ENCODE results near the gene F2. TPM values are rescaled to one million over a fixed set of nuclear protein-coding genes. Genes with fewer than 3 reads are reported as not detected.
"Not testable (repeated sequence)": the region's sequence is repeated elsewhere in the genome, so short reads cannot be mapped to it uniquely, and the experiment has no call there.

F2 gene
- not detected in 2 replicates for total RNA-seq (2014; rRNA removed; shearing (Covaris generic))

DNA sequence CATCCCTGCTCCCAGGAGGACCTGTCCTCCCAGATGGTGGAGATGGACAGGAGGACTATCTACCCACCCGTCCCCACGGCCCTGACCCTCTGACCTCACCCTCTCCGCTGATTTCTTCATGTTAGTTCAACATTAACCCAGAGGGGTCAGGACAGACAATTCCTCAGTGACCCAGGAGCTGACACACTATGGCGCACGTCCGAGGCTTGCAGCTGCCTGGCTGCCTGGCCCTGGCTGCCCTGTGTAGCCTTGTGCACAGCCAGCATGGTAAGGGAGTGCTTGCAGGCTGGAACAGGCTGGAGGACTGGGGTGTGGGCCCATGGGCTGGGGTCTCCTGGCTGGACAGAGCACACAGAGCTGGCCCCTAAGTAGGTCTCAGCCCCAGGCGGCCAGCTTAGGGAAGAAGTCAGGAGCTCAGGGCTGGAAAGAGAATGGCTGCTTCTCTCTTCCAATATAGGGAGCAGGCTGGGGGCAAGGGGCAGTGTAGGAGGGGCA, at the start of gene F2:
Gene F2, plus strand, starts transcription at position 166 of the 495 bp plus-strand sequence. Its CDS starts 23 bp downstream, at position 189.
- H3K27me3 ChIP-seq (replicated peaks), result no peaks in the 10 kb centered on the region
- DNase-seq (ENCODE audit: low read depth in 1 of 2, low spot score in 2 of 2), result no peak
- no peaks in the 10 kb centered on the region for H3K9me3 ChIP-seq (replicated peaks)
- H3K36me3 ChIP-seq, result no peaks in the 10 kb centered on the region
- no peak within 1 kb of the TSS for H3K4me3 ChIP-seq
- peaks cover 16% of the 10 kb centered on the region for H3K4me1 ChIP-seq (replicated peaks)
- H3K27ac ChIP-seq, result no peak within 1 kb of the TSS

DNA sequence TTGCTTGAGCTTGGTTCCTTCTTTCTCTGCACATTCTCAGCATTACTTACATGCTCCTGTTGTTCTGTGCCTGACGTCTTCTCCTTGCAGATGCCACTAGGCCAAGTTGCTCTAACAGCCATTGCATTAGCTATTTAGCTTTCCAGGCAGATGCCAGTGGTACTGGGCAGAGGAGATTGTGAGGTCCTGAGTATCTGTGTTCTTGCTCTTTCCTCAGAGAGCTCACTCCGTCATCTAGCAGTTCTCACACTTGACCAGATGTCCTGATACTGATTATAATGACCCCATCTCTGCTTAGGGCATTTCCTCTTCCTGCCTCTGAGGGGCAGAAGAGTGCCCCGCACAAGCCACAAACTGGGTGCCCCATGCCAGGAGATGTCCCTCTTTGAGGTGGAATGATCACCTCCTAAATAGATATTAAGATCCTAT, 49.3 kb upstream of the F2 start:
- Histone ChIP-seq H3K36me3 (peaks cover 53% of the 10 kb centered on the region), H3K27me3 (replicated peaks) (no peaks in the 10 kb centered on the region), H3K4me1 (replicated peaks) (no peaks in the 10 kb centered on the region), H3K27ac (no peak overlapping the region), H3K9me3 (replicated peaks) (no peaks in the 10 kb centered on the region), H3K4me3 (no peak overlapping the region)
- no peak for DNase-seq (ENCODE audit: low read depth in 1 of 2, low spot score in 2 of 2)

DNA sequence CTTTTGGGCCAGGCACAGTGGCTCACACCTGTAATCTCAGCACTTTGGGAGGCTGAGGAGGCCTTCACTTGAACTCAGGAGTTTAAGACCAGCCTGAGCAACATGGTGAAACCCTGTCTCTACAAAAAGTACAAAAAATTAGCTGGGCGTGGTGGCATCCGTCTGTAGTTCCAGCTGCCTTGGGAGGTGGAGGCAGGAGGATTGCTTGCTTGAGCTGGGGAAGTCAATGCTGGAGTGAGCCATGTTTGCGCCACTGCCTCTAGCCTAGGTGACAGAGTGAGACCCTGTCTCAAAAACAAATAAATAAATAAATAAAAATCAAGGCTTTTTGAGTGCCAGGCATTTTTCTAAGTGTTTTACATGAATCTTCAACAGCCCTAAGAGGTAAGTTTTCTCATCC, 48.5 kb upstream of the F2 start:
- not testable (repeated sequence) for DNase-seq (ENCODE audit: low read depth in 1 of 2, low spot score in 2 of 2); H3K9me3 ChIP-seq (replicated peaks); H3K4me3 ChIP-seq; H3K27me3 ChIP-seq (replicated peaks); H3K27ac ChIP-seq; H3K4me1 ChIP-seq (replicated peaks)
- peaks cover 48% of the 10 kb centered on the region for H3K36me3 ChIP-seq

DNA sequence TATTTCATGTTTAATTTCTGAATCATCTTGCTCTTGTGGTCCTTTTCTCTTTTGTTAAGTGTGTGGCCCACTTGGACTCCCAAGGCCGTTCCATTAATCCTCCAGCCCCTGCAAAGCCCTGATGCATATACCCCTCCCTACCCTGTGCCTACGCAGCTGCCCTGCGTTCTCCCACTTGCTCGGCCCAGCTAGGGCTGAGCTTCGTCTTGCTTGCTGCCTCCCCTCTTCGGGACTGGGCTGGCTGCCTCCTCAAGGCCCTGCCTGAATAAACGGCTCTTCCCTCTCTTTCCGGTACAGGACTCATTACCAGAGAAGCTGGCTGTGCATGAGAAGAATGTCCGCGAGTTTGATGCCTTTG, 47.1 kb upstream of the F2 start:
- H3K9me3 ChIP-seq (replicated peaks), result no peaks in the 10 kb centered on the region
- peaks cover 55% of the 10 kb centered on the region for H3K36me3 ChIP-seq
- no peaks in the 10 kb centered on the region for H3K27me3 ChIP-seq (replicated peaks)
- no peak for DNase-seq (ENCODE audit: low read depth in 1 of 2, low spot score in 2 of 2)
- H3K27ac ChIP-seq, result no peak overlapping the region
- no peak overlapping the region for H3K4me3 ChIP-seq
- H3K4me1 ChIP-seq (replicated peaks), result no peaks in the 10 kb centered on the region

DNA sequence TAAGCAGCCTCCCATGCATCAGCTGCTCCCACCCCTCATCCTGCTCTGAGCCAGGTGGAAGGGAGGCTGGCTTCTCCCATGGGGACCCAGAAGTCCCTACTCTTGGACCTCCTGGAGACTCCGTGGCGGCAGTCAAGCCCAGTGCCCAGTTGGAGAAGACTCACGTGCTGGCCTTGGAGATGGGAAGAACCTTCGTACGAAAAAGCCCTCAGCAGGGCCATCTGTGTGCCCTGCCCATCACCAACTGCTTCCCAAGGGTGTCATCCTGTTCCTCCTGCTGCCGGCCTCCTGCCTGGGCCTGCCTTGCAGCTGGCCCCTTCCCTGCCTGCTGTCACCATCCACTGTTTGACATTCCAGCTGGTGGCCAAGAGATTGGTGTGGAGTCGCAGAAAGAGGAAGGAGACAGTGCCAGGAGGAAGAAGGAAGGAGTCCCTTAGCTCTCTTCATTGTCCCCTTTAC, 46.6 kb upstream of the F2 start:
- Histone ChIP-seq H3K27me3 (replicated peaks) (no peaks in the 10 kb centered on the region), H3K27ac (no peak overlapping the region), H3K4me3 (no peak overlapping the region), H3K4me1 (replicated peaks) (no peaks in the 10 kb centered on the region), H3K36me3 (peaks cover 56% of the 10 kb centered on the region), H3K9me3 (replicated peaks) (no peaks in the 10 kb centered on the region)
- DNase-seq (ENCODE audit: low read depth in 1 of 2, low spot score in 2 of 2), result no peak

DNA sequence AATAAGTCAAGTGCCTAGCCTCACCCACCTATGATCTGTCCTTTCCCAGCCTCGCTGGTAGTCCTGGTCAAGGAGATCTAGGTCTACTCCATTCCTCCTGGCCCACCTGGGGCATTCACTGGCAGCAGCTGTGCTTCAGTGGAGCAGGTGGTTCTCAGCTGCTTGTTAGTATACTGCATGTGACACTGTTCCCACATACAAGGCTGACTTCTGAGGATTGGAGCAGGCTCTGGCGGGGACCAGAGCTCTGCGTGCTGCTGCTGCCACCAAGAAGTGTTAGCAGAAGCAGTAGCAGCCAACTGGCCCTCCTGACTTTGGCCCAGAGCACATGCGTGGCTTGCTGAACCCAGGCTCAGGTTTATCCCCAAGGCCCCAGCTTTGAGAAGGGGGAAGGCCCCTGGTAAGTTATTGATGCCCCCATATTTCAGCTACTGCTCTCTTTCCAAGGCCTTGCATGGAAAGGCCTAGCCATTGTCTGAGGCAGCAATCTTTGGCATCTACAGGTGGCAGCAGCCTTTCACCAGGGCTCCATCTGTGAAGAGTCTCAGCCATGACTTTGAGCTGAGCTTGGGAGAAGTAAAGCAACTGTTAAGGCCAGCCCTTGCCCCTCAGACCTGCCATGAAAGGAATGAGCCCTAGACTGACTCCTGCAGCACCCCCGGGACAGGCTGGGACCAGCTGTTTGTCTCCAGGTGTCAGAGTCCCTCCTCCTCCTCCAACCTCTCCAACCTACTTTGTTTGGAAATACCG, 45.1 kb upstream of the F2 start:
- no peaks in the 10 kb centered on the region for H3K9me3 ChIP-seq (replicated peaks)
- H3K4me1 ChIP-seq (replicated peaks), result no peaks in the 10 kb centered on the region
- H3K4me3 ChIP-seq, result no peak overlapping the region
- H3K36me3 ChIP-seq, result peaks cover 57% of the 10 kb centered on the region
- H3K27ac ChIP-seq, result no peak overlapping the region
- no peak for DNase-seq (ENCODE audit: low read depth in 1 of 2, low spot score in 2 of 2)
- H3K27me3 ChIP-seq (replicated peaks), result no peaks in the 10 kb centered on the region

DNA sequence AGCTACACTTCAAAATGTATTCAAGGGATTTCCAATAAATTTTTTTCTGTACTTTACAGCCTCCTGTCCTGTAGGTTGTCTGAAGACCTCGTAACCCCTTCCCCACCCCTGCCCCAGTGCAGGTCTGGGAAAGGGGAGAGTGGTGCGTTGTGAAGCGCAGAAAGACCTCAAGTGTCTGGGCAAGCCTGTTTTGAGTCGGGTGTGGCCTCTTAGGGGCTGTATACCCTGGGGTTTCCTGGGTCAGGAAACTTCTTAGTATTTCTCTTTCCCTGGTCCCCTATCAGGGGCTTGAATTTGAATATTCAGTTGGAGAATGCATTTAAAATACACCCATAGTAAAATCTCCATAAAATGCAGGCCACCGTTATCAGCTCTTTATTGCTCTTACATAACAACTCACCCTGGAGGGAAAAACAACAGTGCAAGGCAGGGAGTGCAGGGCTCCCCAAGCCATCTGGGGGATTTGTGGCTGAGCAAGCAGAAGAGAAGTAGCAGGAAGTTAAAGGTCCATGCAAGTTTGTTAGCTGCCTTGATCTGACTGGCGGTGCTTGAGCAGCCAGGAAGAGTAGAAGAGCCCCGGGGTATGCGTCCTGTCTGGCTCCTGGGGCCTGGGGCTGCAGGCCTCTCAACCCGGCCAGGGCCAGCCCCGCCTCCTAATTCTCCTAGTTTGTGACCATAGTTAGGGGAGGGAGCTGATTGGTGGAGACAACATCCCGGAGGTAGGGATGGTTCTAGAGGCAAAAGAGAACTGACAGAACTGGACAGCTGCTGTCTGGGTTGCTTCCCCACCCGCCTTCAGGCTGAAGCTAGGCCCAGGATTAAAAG, 44.3 kb upstream of the F2 start:
- Histone ChIP-seq H3K27ac (no peak overlapping the region), H3K4me1 (replicated peaks) (no peaks in the 10 kb centered on the region), H3K9me3 (replicated peaks) (no peaks in the 10 kb centered on the region), H3K27me3 (replicated peaks) (no peaks in the 10 kb centered on the region), H3K4me3 (no peak overlapping the region), H3K36me3 (peaks cover 57% of the 10 kb centered on the region)
- no peak for DNase-seq (ENCODE audit: low read depth in 1 of 2, low spot score in 2 of 2)

DNA sequence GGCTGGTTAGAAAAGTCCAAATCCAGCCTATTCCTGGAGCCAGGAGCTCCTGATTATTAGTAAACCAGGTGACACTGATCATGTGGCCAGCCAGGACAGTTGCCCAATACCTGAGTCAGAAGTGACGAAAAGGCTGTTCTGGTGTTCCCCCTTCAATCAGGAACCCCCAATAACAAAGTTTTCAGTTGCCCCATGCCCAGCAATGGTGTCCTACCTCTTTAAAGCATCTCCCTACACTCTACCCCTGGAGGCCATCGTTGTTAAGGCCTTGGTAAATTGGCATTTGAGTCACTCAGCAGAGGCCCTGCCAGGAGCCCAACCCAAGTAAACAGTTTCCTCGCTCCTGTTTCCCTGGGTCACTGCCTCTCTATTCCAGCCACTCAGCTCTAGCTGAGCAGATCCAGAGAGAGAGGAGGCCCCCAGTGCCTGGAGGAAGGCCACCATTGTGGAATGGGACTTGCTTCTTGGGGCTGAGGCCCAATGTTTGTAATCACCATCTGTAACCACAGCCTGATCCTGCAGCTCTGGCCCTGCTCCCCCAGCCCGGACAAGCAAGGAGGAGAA, 43.6 kb upstream of the F2 start:
- H3K36me3 ChIP-seq, result peaks cover 57% of the 10 kb centered on the region

DNA sequence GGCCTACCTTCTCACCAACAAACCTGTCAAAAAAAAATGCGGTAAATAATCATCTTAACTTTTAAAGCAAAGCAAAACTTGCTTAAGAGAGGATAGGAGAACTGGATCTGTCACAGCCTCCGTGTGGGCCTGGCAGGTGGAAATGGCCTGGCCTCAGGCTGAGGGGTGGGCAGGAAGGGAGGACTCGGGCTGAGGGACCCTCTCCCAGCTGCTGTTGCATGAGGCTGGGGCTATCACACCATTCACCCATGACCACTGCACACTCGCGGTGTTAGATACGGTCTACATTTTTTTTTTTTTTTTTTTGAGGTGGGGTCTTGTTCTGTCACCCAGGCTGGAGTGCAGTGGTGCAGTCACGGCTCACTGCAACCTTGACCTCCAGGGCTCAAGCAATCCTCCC, 43.1 kb upstream of the F2 start:
- H3K4me1 ChIP-seq (replicated peaks), result no peaks in the 10 kb centered on the region
- H3K27me3 ChIP-seq (replicated peaks), result no peaks in the 10 kb centered on the region
- no peak overlapping the region for H3K4me3 ChIP-seq
- no peak overlapping the region for H3K27ac ChIP-seq
- H3K9me3 ChIP-seq (replicated peaks), result no peaks in the 10 kb centered on the region
- DNase-seq (ENCODE audit: low read depth in 1 of 2, low spot score in 2 of 2), result no peak
- H3K36me3 ChIP-seq, result peaks cover 55% of the 10 kb centered on the region

More for the DNA sequence above, 43.6 kb upstream of the F2 start:
- Histone ChIP-seq H3K4me3 (no peak overlapping the region), H3K27ac (no peak overlapping the region), H3K27me3 (replicated peaks) (no peaks in the 10 kb centered on the region), H3K4me1 (replicated peaks) (no peaks in the 10 kb centered on the region), H3K9me3 (replicated peaks) (no peaks in the 10 kb centered on the region)
- DNase-seq (ENCODE audit: low read depth in 1 of 2, low spot score in 2 of 2), result no peak

DNA sequence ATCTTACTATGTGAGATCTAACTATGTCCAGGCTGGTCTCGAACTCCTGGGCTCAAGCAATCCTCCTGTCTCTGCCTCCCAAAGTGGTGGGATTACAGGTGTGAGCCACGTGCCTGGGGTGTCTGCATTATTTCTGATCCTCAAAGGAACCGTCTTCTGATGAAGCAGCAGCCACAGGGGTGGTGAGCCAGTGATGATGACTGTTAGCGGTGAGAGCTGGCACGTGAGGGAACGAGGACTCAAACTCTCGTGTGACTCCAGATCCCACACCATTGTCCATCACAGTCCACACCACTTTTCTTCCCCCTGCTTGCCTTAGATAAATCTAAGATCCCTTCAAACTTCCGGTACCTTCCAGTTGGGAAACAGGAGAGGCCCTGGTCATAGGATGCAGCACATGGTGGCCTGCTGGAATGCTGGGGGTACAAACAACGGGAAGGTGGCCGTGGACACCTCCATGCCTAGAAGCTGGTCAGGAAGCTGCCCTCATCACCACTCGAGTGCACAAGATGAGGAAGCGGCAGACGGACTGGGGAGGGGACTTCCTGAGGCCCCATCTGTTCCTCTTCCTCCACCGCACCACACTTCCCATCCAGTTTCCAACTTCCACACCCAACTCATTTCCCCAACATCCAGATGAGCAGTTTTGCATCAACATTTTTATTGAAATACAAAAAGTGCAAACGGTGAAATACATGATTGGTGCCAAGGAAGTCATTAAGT, 42.4 kb upstream of the F2 start:
- Histone ChIP-seq H3K27me3 (replicated peaks) (no peaks in the 10 kb centered on the region), H3K9me3 (replicated peaks) (no peaks in the 10 kb centered on the region), H3K27ac (no peak overlapping the region), H3K4me1 (replicated peaks) (no peaks in the 10 kb centered on the region), H3K4me3 (no peak overlapping the region), H3K36me3 (peaks cover 53% of the 10 kb centered on the region)
- DNase-seq (ENCODE audit: low read depth in 1 of 2, low spot score in 2 of 2), result no peak

DNA sequence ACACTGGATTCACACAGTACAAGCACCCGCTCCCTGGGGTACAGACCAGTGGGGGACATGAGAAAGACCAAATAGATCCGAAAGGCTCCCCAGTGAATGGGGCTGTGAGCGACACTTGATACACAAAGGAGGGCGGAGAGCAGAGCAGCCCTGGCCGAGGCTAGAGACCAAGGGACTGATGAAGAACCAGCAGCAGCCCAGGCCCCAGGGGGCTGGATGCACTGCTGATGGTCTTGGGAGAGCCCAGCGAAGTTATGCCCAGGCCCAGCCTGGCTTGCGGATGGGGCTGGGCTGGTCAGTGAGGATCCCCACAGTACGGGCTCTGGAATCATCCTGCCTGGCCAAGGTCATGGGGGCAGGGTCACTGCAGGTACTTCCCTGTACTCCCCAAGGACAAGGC, 41.8 kb upstream of the F2 start:
- Histone ChIP-seq H3K36me3 (peaks cover 49% of the 10 kb centered on the region), H3K4me1 (replicated peaks) (no peaks in the 10 kb centered on the region), H3K27me3 (replicated peaks) (no peaks in the 10 kb centered on the region), H3K9me3 (replicated peaks) (no peaks in the 10 kb centered on the region), H3K4me3 (no peak overlapping the region), H3K27ac (no peak overlapping the region)
- no peak for DNase-seq (ENCODE audit: low read depth in 1 of 2, low spot score in 2 of 2)

DNA sequence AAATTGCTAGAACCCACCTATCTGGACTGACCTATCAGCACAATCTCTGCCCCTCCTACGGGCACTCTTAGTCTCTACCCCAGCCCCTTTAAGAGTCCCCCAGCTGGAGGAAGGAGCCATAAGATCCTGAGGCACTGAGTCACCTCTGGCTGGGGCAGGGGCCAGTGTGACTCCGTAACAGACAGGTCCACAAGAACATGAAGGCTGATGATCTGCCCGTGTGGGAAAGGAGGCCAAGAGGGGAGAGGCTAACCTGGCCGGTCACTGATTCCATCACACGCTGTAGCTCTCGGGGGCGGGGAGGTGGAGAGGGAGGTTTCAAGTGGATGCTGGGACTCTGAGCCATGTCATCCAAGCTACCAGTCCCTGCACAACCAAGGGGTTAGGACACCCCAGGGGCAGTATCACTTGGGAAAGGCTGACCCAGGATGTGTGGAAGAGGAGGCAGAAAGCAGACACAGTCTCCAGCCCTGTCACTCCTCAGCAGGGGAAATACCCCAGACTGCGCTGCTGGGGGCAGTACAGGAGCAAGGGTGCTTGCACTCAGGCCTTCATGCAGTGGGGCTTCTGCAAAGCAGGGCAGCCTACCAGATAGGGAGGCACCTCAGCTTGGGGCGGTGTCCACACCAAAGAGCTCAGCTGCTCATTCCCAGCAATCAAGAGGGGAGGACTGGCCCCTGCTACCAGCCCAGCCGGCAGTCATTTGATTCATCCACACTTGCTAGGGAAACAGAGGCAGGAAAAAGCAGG, 40.8 kb upstream of the F2 start:
- no peak for DNase-seq (ENCODE audit: low read depth in 1 of 2, low spot score in 2 of 2)
- Histone ChIP-seq H3K27me3 (replicated peaks) (no peaks in the 10 kb centered on the region), H3K4me1 (replicated peaks) (no peaks in the 10 kb centered on the region), H3K4me3 (no peak overlapping the region), H3K9me3 (replicated peaks) (no peaks in the 10 kb centered on the region), H3K36me3 (peaks cover 41% of the 10 kb centered on the region), H3K27ac (no peak overlapping the region)

DNA sequence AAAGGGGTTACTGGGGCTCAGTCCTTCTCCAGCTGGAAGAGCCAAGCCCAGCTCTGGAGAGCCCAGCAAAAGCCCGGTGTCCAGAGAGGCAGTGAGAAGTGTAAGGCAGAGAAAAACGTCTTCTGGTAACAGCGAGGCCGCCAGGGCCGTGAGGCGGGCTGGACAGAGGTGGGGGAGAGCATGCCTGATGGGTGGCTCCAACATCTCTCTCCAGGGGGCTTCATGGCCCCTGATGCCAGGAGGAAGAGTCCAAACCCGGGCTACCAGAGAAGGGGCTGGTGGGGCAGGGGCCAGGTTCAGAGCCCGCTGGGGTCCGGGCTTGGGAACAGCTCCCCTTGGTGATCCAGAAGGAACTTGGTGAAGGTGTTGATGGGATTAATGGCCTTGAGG, 40.3 kb upstream of the F2 start:
- Histone ChIP-seq H3K9me3 (replicated peaks) (no peaks in the 10 kb centered on the region), H3K4me3 (no peak overlapping the region), H3K27ac (no peak overlapping the region), H3K36me3 (peaks cover 35% of the 10 kb centered on the region), H3K4me1 (replicated peaks) (no peaks in the 10 kb centered on the region), H3K27me3 (replicated peaks) (no peaks in the 10 kb centered on the region)
- no peak for DNase-seq (ENCODE audit: low read depth in 1 of 2, low spot score in 2 of 2)

Data from SJSA1 (cell line).